Thoracic aorta (tissue), 2 donors: ENCODE measurements around the gene SNX25. TPM values are rescaled to one million over a fixed set of nuclear protein-coding genes. Genes with fewer than 3 reads are reported as not detected.
"Not testable (repeated sequence)": the region's sequence is repeated elsewhere in the genome, so short reads cannot be mapped to it uniquely, and the experiment has no call there.

Experiments
- ATAC-seq: fragments of 150-250 bp; one replicate; pipeline ENCODE4 v1.8.0; 2017; ENCODE audit warnings: low read depth; ENCODE audit not compliant: insufficient number of reproducible peaks, low FRiP score
- DNase-seq: peaks from one replicate; pipeline ENCODE4 v3.0.0-alpha.2; 2020; ENCODE audit warnings: low spot score
- H3K27ac ChIP-seq, 2 donors: fragments of 200-600 bp; sonication (generic); 1 replicate in 1 of 2; 2 replicates in 1 of 2; pipeline ENCODE4 v1.5.1; 2016; ENCODE audit warnings: mild to moderate bottlenecking in 2 of 2, moderate library complexity in 2 of 2
- H3K27me3 ChIP-seq: fragments of 200-600 bp; sonication (generic); replicated peaks from 2 replicates; pipeline ENCODE4 v1.6.0; 2016; ENCODE audit warnings: mild to moderate bottlenecking; ENCODE audit not compliant: insufficient read depth
- H3K36me3 ChIP-seq: fragments of 200-600 bp; sonication (generic); one replicate; pipeline ENCODE4 v1.5.1; 2016
- H3K4me1 ChIP-seq, 2 donors: fragments of 200-600 bp; sonication (generic); 1 replicate in 1 of 2; 2 replicates in 1 of 2; pipeline versions ENCODE4 v1.5.1 to v1.6.0; 2016; ENCODE audit warnings: low read depth in 2 of 2, mild to moderate bottlenecking in 1 of 2; ENCODE audit not compliant: control insufficient read depth in 1 of 2
- H3K4me3 ChIP-seq: fragments of 200-600 bp; sonication (generic); 2 replicates; pipeline ENCODE4 v1.5.1; 2016; ENCODE audit warnings: mild to moderate bottlenecking
- H3K9me3 ChIP-seq: fragments of 200-600 bp; sonication (generic); 2 replicates; pipeline ENCODE4 v1.5.1; 2016
- total RNA-seq, 2 donors: library from RNA; depleted of rRNA; stranded (reverse); fragments of >200 nt; gene quantifications; one replicate each; pipeline versions ENCODE4 v1.1.0 to v1.2.3, GENCODE V29; 2016
- TF ChIP-seq, protein P1 (sequence below): fragments of 200-600 bp; sonication (generic); IDR thresholded peaks from one replicate; pipeline ENCODE4 v1.5.1; 2019; ENCODE audit warnings: antibody characterized with exemption

SNX25 gene
- total RNA-seq, 2 donors from 2014 or later = 31.3 to 38.0 TPM

DNA sequence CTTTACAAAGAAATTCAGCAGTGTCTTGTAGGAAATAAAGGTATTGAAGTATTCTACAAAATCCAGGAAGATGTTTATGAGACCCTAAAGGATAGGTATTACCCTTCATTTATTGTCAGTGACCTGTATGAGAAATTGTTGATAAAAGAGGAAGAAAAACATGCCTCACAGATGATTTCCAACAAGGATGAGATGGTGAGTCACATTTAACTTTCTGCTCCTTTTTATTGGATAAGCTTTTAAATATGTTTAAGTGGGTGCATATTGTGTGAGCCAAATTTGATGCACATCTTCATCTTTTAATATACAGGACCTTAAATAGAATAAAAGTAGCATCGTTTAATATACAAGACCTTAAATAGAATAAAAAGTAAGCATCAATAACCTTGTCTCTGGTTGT, 114.2 kb downstream of the SNX25 start:
- no peak for ATAC-seq
- Histone ChIP-seq H3K9me3 (no peaks in the 10 kb centered on the region), H3K36me3 (no peaks in the 10 kb centered on the region), H3K27ac (no peak overlapping the region), H3K27me3 (no peaks in the 10 kb centered on the region), H3K4me3 (no peak overlapping the region), H3K4me1 (peaks cover 0 to under 1% of the 10 kb centered on the region in 2 donors)
- TF ChIP-seq, protein P1, sequence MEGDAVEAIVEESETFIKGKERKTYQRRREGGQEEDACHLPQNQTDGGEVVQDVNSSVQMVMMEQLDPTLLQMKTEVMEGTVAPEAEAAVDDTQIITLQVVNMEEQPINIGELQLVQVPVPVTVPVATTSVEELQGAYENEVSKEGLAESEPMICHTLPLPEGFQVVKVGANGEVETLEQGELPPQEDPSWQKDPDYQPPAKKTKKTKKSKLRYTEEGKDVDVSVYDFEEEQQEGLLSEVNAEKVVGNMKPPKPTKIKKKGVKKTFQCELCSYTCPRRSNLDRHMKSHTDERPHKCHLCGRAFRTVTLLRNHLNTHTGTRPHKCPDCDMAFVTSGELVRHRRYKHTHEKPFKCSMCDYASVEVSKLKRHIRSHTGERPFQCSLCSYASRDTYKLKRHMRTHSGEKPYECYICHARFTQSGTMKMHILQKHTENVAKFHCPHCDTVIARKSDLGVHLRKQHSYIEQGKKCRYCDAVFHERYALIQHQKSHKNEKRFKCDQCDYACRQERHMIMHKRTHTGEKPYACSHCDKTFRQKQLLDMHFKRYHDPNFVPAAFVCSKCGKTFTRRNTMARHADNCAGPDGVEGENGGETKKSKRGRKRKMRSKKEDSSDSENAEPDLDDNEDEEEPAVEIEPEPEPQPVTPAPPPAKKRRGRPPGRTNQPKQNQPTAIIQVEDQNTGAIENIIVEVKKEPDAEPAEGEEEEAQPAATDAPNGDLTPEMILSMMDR = no peak
- DNase-seq = no peak

DNA sequence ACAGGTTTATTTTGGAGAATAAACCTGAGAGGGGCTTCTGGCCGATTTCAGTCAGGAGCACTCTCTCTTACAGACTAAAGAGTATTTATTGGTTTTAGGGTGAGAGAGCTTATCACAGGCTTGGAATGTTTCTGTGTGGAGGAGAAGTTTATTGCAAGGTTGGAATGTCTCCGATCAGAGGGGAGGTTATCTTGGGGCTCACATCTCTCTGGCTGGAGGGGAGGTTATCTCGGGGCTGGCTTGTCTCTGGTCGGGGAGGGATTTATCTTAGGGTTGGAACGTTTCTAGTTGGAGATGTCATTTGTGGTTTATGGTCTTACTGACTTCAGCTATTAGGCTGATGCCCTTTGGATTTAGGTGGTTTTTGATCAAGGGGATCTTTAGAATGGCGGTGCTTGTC, 115.0 kb downstream of the SNX25 start:
- H3K4me3 ChIP-seq, H3K4me1 ChIP-seq, H3K27ac ChIP-seq, ATAC-seq, H3K9me3 ChIP-seq, DNase-seq, H3K36me3 ChIP-seq, H3K27me3 ChIP-seq: not testable (repeated sequence)

DNA sequence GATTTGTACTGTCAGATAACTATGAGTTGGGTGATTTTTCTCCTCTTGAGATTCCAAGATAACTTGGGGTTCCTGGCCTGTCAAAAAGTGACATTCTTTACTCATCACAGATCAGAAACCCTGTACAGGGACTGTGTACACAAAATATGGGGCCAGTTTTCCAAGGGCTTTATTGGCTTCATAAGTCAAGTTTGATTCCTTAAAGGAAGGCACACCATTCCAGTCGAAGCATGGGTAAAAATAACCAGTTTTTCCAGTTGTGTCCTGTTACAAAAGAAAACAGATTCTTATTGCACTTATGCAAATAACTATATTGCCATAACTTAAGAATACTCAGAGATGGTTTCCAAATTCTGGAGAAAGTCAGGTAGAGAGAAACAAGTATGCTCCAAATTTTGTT, 116.3 kb downstream of the SNX25 start:
- H3K36me3 ChIP-seq, DNase-seq, H3K27ac ChIP-seq, H3K9me3 ChIP-seq, H3K4me1 ChIP-seq, ATAC-seq, H3K4me3 ChIP-seq, H3K27me3 ChIP-seq: not testable (repeated sequence)

DNA sequence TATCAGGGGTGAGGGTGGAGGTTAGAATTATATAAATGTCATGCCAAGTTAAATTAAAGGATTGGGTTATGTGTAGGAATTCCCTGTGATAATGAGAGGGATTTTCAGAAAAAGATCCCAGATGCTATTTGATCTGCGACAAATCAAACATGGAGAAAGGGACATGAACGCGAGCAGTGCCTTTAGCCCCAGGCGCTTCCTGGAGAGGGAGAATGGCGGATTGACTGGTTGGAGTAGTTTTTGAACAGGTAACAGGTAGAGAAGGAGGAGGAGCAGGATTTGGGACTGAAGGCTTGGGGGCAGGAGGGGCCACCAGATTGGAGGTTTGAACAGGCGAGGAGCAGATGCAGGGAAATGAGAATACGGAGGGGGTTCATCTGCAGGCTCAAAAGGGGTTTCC, 119.2 kb downstream of the SNX25 start:
- no peak overlapping the region for H3K27ac ChIP-seq
- H3K4me3 ChIP-seq = no peak overlapping the region
- ATAC-seq (no peak), DNase-seq (no peak)
- TF ChIP-seq, protein P1 = no peak
- peaks cover 2% of the 10 kb centered on the region for H3K36me3 ChIP-seq
- H3K4me1 ChIP-seq = no peaks in the 10 kb centered on the region
- H3K9me3 ChIP-seq = no peaks in the 10 kb centered on the region
- no peaks in the 10 kb centered on the region for H3K27me3 ChIP-seq

DNA sequence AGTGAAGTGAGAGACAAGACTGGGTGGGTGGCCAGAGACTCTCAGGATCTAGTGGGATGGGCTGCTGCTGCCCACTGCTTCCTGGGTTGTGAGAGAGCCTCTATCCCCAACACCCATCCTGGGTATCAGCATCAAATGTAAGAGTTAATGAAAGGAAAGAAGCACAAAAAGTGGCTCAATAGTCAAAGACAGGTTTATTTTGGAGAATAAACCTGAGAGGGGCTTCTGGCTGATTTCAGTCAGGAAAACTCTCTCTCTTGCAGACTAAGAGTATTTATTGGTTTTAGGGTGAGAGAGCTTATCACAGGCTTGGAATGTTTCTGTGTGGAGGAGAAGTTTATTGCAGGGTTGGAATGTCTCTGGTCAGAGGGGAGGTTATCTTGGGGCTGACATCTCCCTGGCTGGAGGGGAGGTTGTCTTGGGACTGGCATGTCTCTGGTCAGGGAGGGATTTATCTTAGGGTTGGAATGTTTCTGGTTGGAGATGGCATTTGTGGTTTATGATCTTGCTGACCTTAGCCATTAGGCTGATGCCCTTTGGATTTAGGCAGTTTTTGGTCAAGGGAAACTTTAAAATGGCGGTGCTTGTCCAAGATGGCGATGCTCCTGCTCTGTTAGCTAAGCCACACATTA, 120.6 kb downstream of the SNX25 start:
- H3K27me3 ChIP-seq, DNase-seq, H3K9me3 ChIP-seq, H3K27ac ChIP-seq, H3K4me1 ChIP-seq, H3K36me3 ChIP-seq, ATAC-seq, H3K4me3 ChIP-seq: not testable (repeated sequence)

DNA sequence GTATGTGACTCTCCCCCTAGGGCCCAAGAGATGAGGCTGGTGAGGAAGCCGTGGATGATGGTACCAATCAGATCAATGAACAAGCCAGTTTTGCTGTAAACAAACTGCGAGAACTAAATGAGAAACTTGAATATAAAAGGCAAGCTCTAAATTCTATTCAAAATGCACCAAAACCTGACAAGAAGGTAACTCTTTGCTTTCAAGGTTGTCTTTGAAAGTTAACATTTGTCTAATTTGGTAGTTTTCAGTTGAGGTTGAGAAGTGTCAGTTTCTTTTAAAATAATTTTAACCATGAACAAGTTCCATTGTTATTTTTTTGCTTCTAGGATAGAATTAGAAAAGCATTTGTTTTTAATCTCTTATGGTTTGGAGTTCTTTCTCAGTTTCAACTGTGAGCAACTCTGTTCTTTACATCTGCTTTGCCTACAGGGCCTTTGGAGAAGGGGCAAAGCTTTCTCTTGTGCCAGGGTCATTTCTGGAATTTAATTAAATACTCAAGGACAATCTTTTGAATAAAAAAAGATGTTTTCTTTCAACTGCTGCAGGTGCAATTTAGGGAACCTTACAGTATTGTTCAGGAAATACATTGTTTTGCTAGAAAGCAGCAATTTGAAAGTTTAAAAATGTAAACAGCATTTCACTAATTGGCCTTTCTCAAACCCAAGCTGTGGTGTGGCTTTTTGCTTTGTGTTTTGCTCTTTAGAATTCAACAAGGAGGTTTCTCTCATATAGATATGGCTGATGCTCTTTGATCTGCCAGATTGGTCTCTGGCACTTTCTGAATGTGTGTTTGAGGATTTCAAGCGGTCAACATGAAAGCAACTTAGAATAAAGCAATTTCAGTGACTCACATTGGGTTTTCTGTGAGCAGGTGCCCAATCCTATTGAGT, 123.4 kb downstream of the SNX25 start:
- TF ChIP-seq, protein P1 = no peak

More for the DNA sequence above, 123.4 kb downstream of the SNX25 start:
- no peaks in the 10 kb centered on the region for H3K27me3 ChIP-seq
- H3K36me3 ChIP-seq = peaks cover 2% of the 10 kb centered on the region
- ATAC-seq (no peak), DNase-seq (no peak)
- H3K4me1 ChIP-seq = peaks cover 0 to 6% of the 10 kb centered on the region in 2 donors
- H3K9me3 ChIP-seq = no peaks in the 10 kb centered on the region
- no peak overlapping the region for H3K27ac ChIP-seq
- H3K4me3 ChIP-seq = no peak overlapping the region
